Activated CD4-positive, CD25-positive, alpha-beta regulatory T cell treated with anti-CD3 and anti-CD28 coated beads, Interleukin-2, amount 50 U/mL, for 24 hours (primary cell): ENCODE results near the gene GAL3ST2.
"Not testable (repeated sequence)": the region's sequence is repeated elsewhere in the genome, so short reads cannot be mapped to it uniquely, and the experiment has no call there.

Experiments
- ATAC-seq, 2 donors: fragments of 150-1000 bp; cut with Tn5 transposase; one replicate each; pipeline ENCODE4 v1.10.0; 2021; ENCODE audit warnings: mild to moderate bottlenecking in 1 of 2, moderate library complexity in 1 of 2

GAL3ST2 gene

GRCh38 chr2:241769819-241770184 is 6.8 kb upstream of the GAL3ST2 start:
- no peak for ATAC-seq

- ATAC-seq, result no peak
Observed at GRCh38 chr2:241770185-241770935, 6.3 kb upstream of the GAL3ST2 start.

- no peak for ATAC-seq
Observed at GRCh38 chr2:241770936-241771285, 5.7 kb upstream of the GAL3ST2 start.

- peak in 1 of 2 donors; percentile 12 for ATAC-seq
Observed at GRCh38 chr2:241771286-241772062, 5.1 kb upstream of the GAL3ST2 start.

GRCh38 chr2:241772063-241772499 is 4.5 kb upstream of the GAL3ST2 start:
- peak; percentile 15 to 39 for ATAC-seq

GRCh38 chr2:241773511-241774418 is 2.9 kb upstream of the GAL3ST2 start:
- ATAC-seq, result no peak

GRCh38 chr2:241774419-241775222 is 2.0 kb upstream of the GAL3ST2 start:
- no peak for ATAC-seq

- no peak for ATAC-seq
Observed at GRCh38 chr2:241775223-241776177, 1.1 kb upstream of the GAL3ST2 start.

GRCh38 chr2:241777170-241777685 is 606 bp downstream of the GAL3ST2 start:
- no peak for ATAC-seq

GRCh38 chr2:241777686-241778627 is 1.3 kb downstream of the GAL3ST2 start:
- no peak for ATAC-seq

GRCh38 chr2:241780939-241781569 is 4.4 kb downstream of the GAL3ST2 start:
- no peak for ATAC-seq

- ATAC-seq, result not testable (repeated sequence)
Observed at GRCh38 chr2:241782053-241782452, 5.4 kb downstream of the GAL3ST2 start.

- ATAC-seq, result no peak
Observed at GRCh38 chr2:241788135-241788534, 11.5 kb downstream of the GAL3ST2 start.

GRCh38 chr2:241788572-241788971 is 11.9 kb downstream of the GAL3ST2 start:
- ATAC-seq, result peak; percentile 97

- not testable (repeated sequence) for ATAC-seq
Observed at GRCh38 chr2:241791385-241791784, 14.8 kb downstream of the GAL3ST2 start.

- no peak for ATAC-seq
Observed at GRCh38 chr2:241793385-241793784, 16.8 kb downstream of the GAL3ST2 start.

GRCh38 chr2:241794250-241794823 is 17.7 kb downstream of the GAL3ST2 start:
- no peak for ATAC-seq
